GM12878 (cell line): Measurements from ENCODE around the gene CEP78. TPM values are rescaled to one million over a fixed set of nuclear protein-coding genes. Genes with fewer than 3 reads are reported as not detected.

ENCODE experiments used
- BCL11A ChIP-seq: IDR thresholded peaks from 2 replicates; pipeline ENCODE4 v1.6.1; 2011; ENCODE audit warnings: low read depth, low read length
- CBX5 ChIP-seq: sonication (generic); IDR thresholded peaks from 2 replicates; pipeline ENCODE4 v1.6.1; 2016; ENCODE audit warnings: low read depth, moderate library complexity, mild to moderate bottlenecking, inconsistent platforms
- CHD1 ChIP-seq: IDR thresholded peaks from 2 replicates; pipeline ENCODE4 v1.6.1; 2012; ENCODE audit warnings: low read depth, low read length, improper control_type of control experiment
- CREB1 ChIP-seq: IDR thresholded peaks from 2 replicates; pipeline ENCODE4 v1.6.1; 2012; ENCODE audit warnings: low read depth, mild to moderate bottlenecking, inconsistent platforms
- DPF2 ChIP-seq: fragments of 450-650 bp; IDR thresholded peaks from 2 replicates; pipeline ENCODE4 v1.6.1; 2017; ENCODE audit warnings: mild to moderate bottlenecking
- EGR1 ChIP-seq, 2 experiments: IDR thresholded peaks; 1 replicate in 1 of 2; 2 replicates in 1 of 2; pipeline ENCODE4 v1.6.1; 2011 to 2012; ENCODE audit warnings: low read depth in 2 of 2, low read length in 2 of 2, borderline replicate concordance in 1 of 2, mild to moderate bottlenecking in 1 of 2, moderate library complexity in 1 of 2
- EP300 ChIP-seq, 2 experiments: fragments of 150-350 bp in 1 of 2; IDR thresholded peaks; 2 replicates each; pipeline ENCODE4 v1.6.1; 2011 to 2012; ENCODE audit warnings: low read depth in 2 of 2, low read length in 2 of 2, borderline replicate concordance in 1 of 2, improper control_type of control experiment in 1 of 2, inconsistent platforms in 1 of 2; ENCODE audit not compliant: control insufficient read depth in 1 of 2
- ETV6 ChIP-seq, 2 experiments: fragments of 450-650 bp in 1 of 2; IDR thresholded peaks in 1 of 2; conservative IDR thresholded peaks in 1 of 2; 2 replicates each; pipeline ENCODE4 v1.6.1; 2014; ENCODE audit warnings: antibody characterized with exemption in 1 of 2, borderline replicate concordance in 1 of 2, low read depth in 1 of 2, mild to moderate bottlenecking in 1 of 2, moderate library complexity in 1 of 2
- GATAD2B ChIP-seq: fragments of 450-650 bp; conservative IDR thresholded peaks from 2 replicates; pipeline ENCODE4 v1.6.1; 2017; ENCODE audit warnings: low read depth, mild to moderate bottlenecking, moderate library complexity
- IKZF1 ChIP-seq: fragments of 450-650 bp; conservative IDR thresholded peaks from 2 replicates; pipeline ENCODE4 v1.6.1; 2017; ENCODE audit warnings: antibody characterized with exemption, mild to moderate bottlenecking
- IKZF2 ChIP-seq, 2 experiments: fragments of 450-650 bp; IDR thresholded peaks; 2 replicates each; pipeline ENCODE4 v1.6.1; 2017; ENCODE audit warnings: mild to moderate bottlenecking in 2 of 2, moderate library complexity in 2 of 2
- IRF4 ChIP-seq: IDR thresholded peaks from 2 replicates; pipeline ENCODE4 v1.6.1; 2011; ENCODE audit warnings: low read depth, low read length
- KAT2A ChIP-seq: conservative IDR thresholded peaks from 2 replicates; pipeline ENCODE4 v1.6.1; 2011; ENCODE audit warnings: low read depth, low read length; ENCODE audit not compliant: control insufficient read depth
- NFIC ChIP-seq: IDR thresholded peaks from 2 replicates; pipeline ENCODE4 v1.6.1; 2012; ENCODE audit warnings: low read depth, mild to moderate bottlenecking, inconsistent platforms, low read length, moderate library complexity
- NFXL1 ChIP-seq: fragments of 450-650 bp; IDR thresholded peaks from 2 replicates; pipeline ENCODE4 v1.6.1; 2017; ENCODE audit warnings: antibody characterized with exemption, mild to moderate bottlenecking, borderline replicate concordance
- NFYB ChIP-seq: IDR thresholded peaks from 2 replicates; pipeline ENCODE4 v1.6.1; 2011; ENCODE audit warnings: low read depth, mild to moderate bottlenecking, low read length, improper control_type of control experiment, moderate library complexity; ENCODE audit not compliant: insufficient read depth
- NR2C2 ChIP-seq: IDR thresholded peaks from 2 replicates; pipeline ENCODE4 v1.6.1; 2011; ENCODE audit warnings: borderline replicate concordance, low read depth; ENCODE audit not compliant: control insufficient read depth, insufficient read length
- POLR2AphosphoS5 ChIP-seq: IDR thresholded peaks from 2 replicates; pipeline ENCODE4 v1.6.1; 2011; ENCODE audit warnings: mild to moderate bottlenecking, low read length, inconsistent platforms
- RAD51 ChIP-seq: fragments of 450-650 bp; IDR thresholded peaks from 2 replicates; pipeline ENCODE4 v1.6.1; 2016; ENCODE audit warnings: moderate library complexity, mild to moderate bottlenecking, inconsistent platforms
- RB1 ChIP-seq: fragments of 450-650 bp; formaldehyde crosslinking; IDR thresholded peaks from 2 replicates; pipeline ENCODE4 v1.6.1; 2017; ENCODE audit warnings: mild to moderate bottlenecking, borderline replicate concordance
- RELA ChIP-seq: fragments of 450-650 bp; IDR thresholded peaks from 2 replicates; pipeline ENCODE4 v1.8.0; 2014; ENCODE audit warnings: borderline replicate concordance; ENCODE audit not compliant: partially characterized antibody
- SMAD1 ChIP-seq: fragments of 450-650 bp; IDR thresholded peaks from 2 replicates; pipeline ENCODE4 v1.6.1; 2018; ENCODE audit warnings: mild to moderate bottlenecking, low read depth; ENCODE audit not compliant: partially characterized antibody
- SMARCA5 ChIP-seq: fragments of 450-650 bp; IDR thresholded peaks from 2 replicates; pipeline ENCODE4 v1.6.1; 2017; ENCODE audit warnings: mild to moderate bottlenecking
- SPI1 ChIP-seq: IDR thresholded peaks from 2 replicates; pipeline ENCODE4 v1.6.1; 2011; ENCODE audit warnings: low read depth, mild to moderate bottlenecking, low read length, moderate library complexity, borderline replicate concordance; ENCODE audit not compliant: insufficient read depth
- SUPT20H ChIP-seq: IDR thresholded peaks from 2 replicates; pipeline ENCODE4 v1.6.1; 2011; ENCODE audit warnings: low read depth, mild to moderate bottlenecking, low read length, moderate library complexity, borderline replicate concordance; ENCODE audit not compliant: control insufficient read depth
- TCF12 ChIP-seq: IDR thresholded peaks from 2 replicates; pipeline ENCODE4 v1.6.1; 2011; ENCODE audit warnings: low read depth, mild to moderate bottlenecking, low read length
- TCF7 ChIP-seq: IDR thresholded peaks from 2 replicates; pipeline ENCODE4 v1.6.1; 2014; ENCODE audit warnings: antibody characterized with exemption, borderline replicate concordance
- YBX1 ChIP-seq: fragments of 450-650 bp; IDR thresholded peaks from 2 replicates; pipeline ENCODE4 v1.6.1; 2016; ENCODE audit warnings: antibody characterized with exemption
- ZNF384 ChIP-seq: IDR thresholded peaks from 2 replicates; pipeline ENCODE4 v1.6.1; 2012; ENCODE audit warnings: low read depth, mild to moderate bottlenecking, low read length, improper control_type of control experiment, borderline replicate concordance
- ZSCAN29 ChIP-seq: fragments of 450-650 bp; IDR thresholded peaks from 2 replicates; pipeline ENCODE4 v1.6.1; 2017; ENCODE audit warnings: mild to moderate bottlenecking, moderate library complexity
- polyA plus RNA-seq, 11 experiments: library from polyadenylated mRNA; depleted of rRNA in 4 of 11; unstranded in 6 of 11; stranded (reverse) in 5 of 11; fragments of >200 nt; fragmentation: Nextera tagmentation in 4 of 11; fragmentation: Illumina TruSeq in 1 of 11; extraction: Ambion mirVana in 4 of 11; extraction: Trizol in 1 of 11; gene quantifications; 1 replicate in 1 of 11; 2 replicates in 10 of 11; pipeline versions ENCODE4 v1.2.1 to v1.2.3, GENCODE V29; 2011 to 2016; ENCODE audit warnings: inconsistent platforms in 2 of 11, missing spikeins in 2 of 11, low read depth in 1 of 11
- total RNA-seq, 4 experiments: library from RNA; depleted of rRNA in 3 of 4; stranded (reverse); fragments of >200 nt in 3 of 4; fragmentation: Illumina TruSeq in 1 of 4; extraction: Trizol in 1 of 4; gene quantifications; 2 replicates each; pipeline versions ENCODE4 v1.2.1 to v1.2.3, GENCODE V29; 2013 to 2021
- TF ChIP-seq, protein P1 (sequence below): fragments of 450-650 bp; IDR thresholded peaks from 2 replicates; pipeline ENCODE4 v1.6.1; 2018; ENCODE audit warnings: borderline replicate concordance, mild to moderate bottlenecking; ENCODE audit not compliant: partially characterized antibody

Gene CEP78
- total and polyA plus RNA-seq, 10 of the 15 experiments (the other 5 are each of a cell fraction or from before 2014, with no cell fraction given), result 4.1 to 44.9 (median 27.9) TPM

DNA sequence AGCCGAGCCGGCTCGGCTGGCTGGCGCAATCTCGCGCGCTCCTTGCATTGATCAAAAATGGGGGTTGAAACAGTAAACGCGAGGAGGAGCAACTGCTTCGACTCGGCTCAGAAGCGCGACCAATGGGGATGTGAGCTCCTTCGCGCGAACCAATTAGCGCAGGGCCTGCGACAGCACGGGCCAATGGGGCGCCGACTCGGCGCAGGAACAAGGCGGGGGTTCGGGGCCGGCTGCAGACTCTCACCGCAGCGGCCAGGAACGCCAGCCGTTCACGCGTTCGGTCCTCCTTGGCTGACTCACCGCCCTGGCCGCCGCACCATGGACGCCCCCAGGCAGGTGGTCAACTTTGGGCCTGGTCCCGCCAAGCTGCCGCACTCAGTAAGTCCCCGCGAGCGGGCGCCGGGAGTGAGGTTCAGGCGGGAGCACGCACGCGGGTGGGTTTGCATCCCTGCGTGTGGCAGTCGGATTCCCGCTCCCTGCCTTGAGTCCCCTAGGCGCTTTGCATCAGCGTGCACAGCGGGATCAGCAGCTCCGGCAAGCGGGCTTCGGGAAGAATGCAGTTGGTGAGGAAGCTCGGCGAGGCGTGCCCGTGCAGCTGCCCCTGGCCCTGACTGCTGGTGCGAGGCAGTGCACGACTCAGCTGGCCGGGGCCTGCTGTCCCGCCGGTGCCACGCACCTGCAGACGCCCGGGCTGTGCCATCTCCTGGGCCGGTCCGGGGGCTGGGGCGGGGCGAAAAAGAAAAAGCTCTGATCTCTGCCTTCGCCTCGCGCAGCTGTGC, 61.2 kb downstream of the CEP78 start, which contains the start of gene PSAT1 (continued):
- no peak for TF ChIP-seq NR2C2
- no peak for TF ChIP-seq KAT2A
- peak; percentile 59 for TF ChIP-seq IKZF1
- TF ChIP-seq ETV6 (conservative IDR thresholded peaks at IDR 0.05 in 1 of 2, IDR thresholded peaks at IDR 0.05 in 1 of 2; ENCODE audit: borderline replicate concordance in 1 of 2, low read depth in 1 of 2), result no peak
- no peak for TF ChIP-seq BCL11A
- TF ChIP-seq DPF2, result 0 out of 2 replicates have a peak, but pooled peaks have one; percentile 47
- no peak for TF ChIP-seq TCF7
- TF ChIP-seq ZNF384, result no peak
- TF ChIP-seq ZSCAN29, result no peak
- no peak for TF ChIP-seq CBX5
- no peak for TF ChIP-seq RELA
- no peak for TF ChIP-seq EP300 (IDR thresholded peaks at IDR 0.05; ENCODE audit: borderline replicate concordance in 1 of 2, control insufficient read depth in 1 of 2, low read depth in 2 of 2, low read length in 2 of 2)
- TF ChIP-seq RAD51, result no peak
- no peak for TF ChIP-seq IRF4
- TF ChIP-seq IKZF2 (IDR thresholded peaks at IDR 0.05), result no peak
- TF ChIP-seq CHD1, result no peak
- TF ChIP-seq SMAD1, result no peak
- TF ChIP-seq NFXL1, result no peak
- TF ChIP-seq EGR1 (IDR thresholded peaks at IDR 0.05; ENCODE audit: borderline replicate concordance in 1 of 2, low read depth in 2 of 2, low read length in 2 of 2), result peak in 1 of 2 experiments; percentile 2; a peak in 1 of 3 replicates
- peak; percentile 92 for TF ChIP-seq NFYB
- no peak for TF ChIP-seq NFIC
- 0 out of 2 replicates have a peak, but pooled peaks have one; percentile 34 for TF ChIP-seq TCF12
- no peak for TF ChIP-seq YBX1
- no peak for TF ChIP-seq RB1
- TF ChIP-seq SMARCA5, result peak; percentile 26; the same call in 1 of the 2 replicates
- no peak for TF ChIP-seq CREB1
- TF ChIP-seq GATAD2B, result no peak
- TF ChIP-seq, protein P1, sequence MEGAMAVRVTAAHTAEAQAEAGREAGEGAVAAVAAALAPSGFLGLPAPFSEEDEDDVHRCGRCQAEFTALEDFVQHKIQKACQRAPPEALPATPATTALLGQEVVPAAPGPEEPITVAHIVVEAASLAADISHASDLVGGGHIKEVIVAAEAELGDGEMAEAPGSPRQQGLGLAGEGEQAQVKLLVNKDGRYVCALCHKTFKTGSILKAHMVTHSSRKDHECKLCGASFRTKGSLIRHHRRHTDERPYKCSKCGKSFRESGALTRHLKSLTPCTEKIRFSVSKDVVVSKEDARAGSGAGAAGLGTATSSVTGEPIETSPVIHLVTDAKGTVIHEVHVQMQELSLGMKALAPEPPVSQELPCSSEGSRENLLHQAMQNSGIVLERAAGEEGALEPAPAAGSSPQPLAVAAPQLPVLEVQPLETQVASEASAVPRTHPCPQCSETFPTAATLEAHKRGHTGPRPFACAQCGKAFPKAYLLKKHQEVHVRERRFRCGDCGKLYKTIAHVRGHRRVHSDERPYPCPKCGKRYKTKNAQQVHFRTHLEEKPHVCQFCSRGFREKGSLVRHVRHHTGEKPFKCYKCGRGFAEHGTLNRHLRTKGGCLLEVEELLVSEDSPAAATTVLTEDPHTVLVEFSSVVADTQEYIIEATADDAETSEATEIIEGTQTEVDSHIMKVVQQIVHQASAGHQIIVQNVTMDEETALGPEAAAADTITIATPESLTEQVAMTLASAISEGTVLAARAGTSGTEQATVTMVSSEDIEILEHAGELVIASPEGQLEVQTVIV, result no peak
- TF ChIP-seq SPI1, result no peak
- TF ChIP-seq SUPT20H, result no peak
- TF ChIP-seq POLR2AphosphoS5, result peak; percentile 49; the same call in 1 of the 2 replicates
